DMS53 treated with DMSO at 0.1 percent for 48 hours (cell line): ENCODE data around the gene PROCR.
A peak's percentile ranks its signal among the peaks of the same experiment; 100 is the strongest.
"Not testable (repeated sequence)": the region's sequence is repeated elsewhere in the genome, so short reads cannot be mapped to it uniquely, and the experiment has no call there.

ENCODE experiments used
- DNase-seq: peaks from one replicate; lab custom pipeline; 2025; ENCODE audit not compliant: unreplicated experiment; lab: John Stamatoyannopoulos, UW

The PROCR gene

GRCh38 chr20:35171753-35172433 lies at the start of gene PROCR:
PROCR (plus strand) TSS chr20:35172072; CDS start chr20:35172155, 83 bp downstream.
- DNase-seq, result peak; percentile 41

GRCh38 chr20:35122756-35123405 lies 49.0 kb upstream of the PROCR start:
- no peak for DNase-seq

- no peak for DNase-seq
Measured at GRCh38 chr20:35125753-35126152, 46.1 kb upstream of the PROCR start.

- DNase-seq, result peak; percentile 90
Measured at GRCh38 chr20:35129647-35130069, 42.2 kb upstream of the PROCR start.

- no peak for DNase-seq
Measured at GRCh38 chr20:35131934-35132333, 39.9 kb upstream of the PROCR start.

- no peak for DNase-seq
Measured at GRCh38 chr20:35133031-35133430, 38.8 kb upstream of the PROCR start.

GRCh38 chr20:35133735-35134134 lies 38.1 kb upstream of the PROCR start:
- no peak for DNase-seq

- DNase-seq, result no peak
Measured at GRCh38 chr20:35134472-35134871, 37.4 kb upstream of the PROCR start.

GRCh38 chr20:35134880-35135279 lies 37.0 kb upstream of the PROCR start:
- DNase-seq, result no peak

- no peak for DNase-seq
Measured at GRCh38 chr20:35135867-35136586, 35.8 kb upstream of the PROCR start.

- DNase-seq, result no peak
Measured at GRCh38 chr20:35144694-35145093, 27.2 kb upstream of the PROCR start.

GRCh38 chr20:35145141-35145564 lies 26.7 kb upstream of the PROCR start:
- DNase-seq, result peak; percentile 53

- DNase-seq, result peak; percentile 20
Measured at GRCh38 chr20:35146299-35146919, 25.5 kb upstream of the PROCR start.

GRCh38 chr20:35146920-35147574 lies 24.8 kb upstream of the PROCR start, which contains the start of gene EDEM2:
EDEM2 (minus strand) TSS chr20:35147336; CDS start chr20:35147258, 78 bp downstream.
- peak; percentile 94 for DNase-seq

GRCh38 chr20:35147575-35148071 lies 24.2 kb upstream of the PROCR start:
- not testable (repeated sequence) for DNase-seq

GRCh38 chr20:35150846-35151579 lies 20.9 kb upstream of the PROCR start:
- no peak for DNase-seq

- no peak for DNase-seq
Measured at GRCh38 chr20:35151736-35152135, 20.1 kb upstream of the PROCR start.

GRCh38 chr20:35155936-35156335 lies 15.9 kb upstream of the PROCR start:
- DNase-seq, result no peak

GRCh38 chr20:35156978-35157377 lies 14.9 kb upstream of the PROCR start:
- DNase-seq, result no peak

GRCh38 chr20:35160341-35160740 lies 11.5 kb upstream of the PROCR start:
- DNase-seq, result not testable (repeated sequence)
